ENCODE measurements around the gene TPT1.
"Not testable (repeated sequence)": the region's sequence is repeated elsewhere in the genome, so short reads cannot be mapped to it uniquely, and the experiment has no call there.

The TPT1 gene

GRCh38 chr13:45341034-45341798, at the start of gene TPT1:
TPT1 (minus strand) TSS chr13:45341183; CDS start chr13:45341069, 114 bp downstream.
- peak; percentile 98 for DNase-seq (ENCODE audit: low spot score)

DNA sequence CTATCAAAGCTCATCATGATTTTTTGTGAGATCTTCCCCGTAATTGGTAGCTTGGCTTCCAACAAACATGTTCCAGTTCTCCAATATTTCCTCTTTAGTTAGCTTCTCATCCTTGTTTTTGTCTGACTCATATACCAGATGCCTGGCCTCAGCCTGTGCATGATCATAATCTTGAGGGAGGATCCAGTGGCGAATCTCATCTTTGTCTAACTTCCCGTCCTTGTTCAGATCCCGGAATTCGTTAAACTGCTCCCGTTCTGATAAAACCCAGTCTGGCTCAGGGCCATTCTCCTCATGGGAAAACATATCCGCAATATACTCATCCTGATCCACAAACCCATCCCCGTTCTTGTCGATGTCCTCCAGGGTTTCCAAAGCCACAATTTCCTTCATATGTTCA, 49.4 kb upstream of the TPT1 start:
- DNase-seq (ENCODE audit: low spot score): not testable (repeated sequence)

GRCh38 chr13:45388664-45389063, 47.7 kb upstream of the TPT1 start:
- no peak for DNase-seq (ENCODE audit: low spot score)

- not testable (repeated sequence) for DNase-seq (ENCODE audit: low spot score)
Measured at GRCh38 chr13:45386892-45387575, 46.1 kb upstream of the TPT1 start.

GRCh38 chr13:45385907-45386553, 45.0 kb upstream of the TPT1 start:
- no peak for DNase-seq (ENCODE audit: low spot score)

DNA sequence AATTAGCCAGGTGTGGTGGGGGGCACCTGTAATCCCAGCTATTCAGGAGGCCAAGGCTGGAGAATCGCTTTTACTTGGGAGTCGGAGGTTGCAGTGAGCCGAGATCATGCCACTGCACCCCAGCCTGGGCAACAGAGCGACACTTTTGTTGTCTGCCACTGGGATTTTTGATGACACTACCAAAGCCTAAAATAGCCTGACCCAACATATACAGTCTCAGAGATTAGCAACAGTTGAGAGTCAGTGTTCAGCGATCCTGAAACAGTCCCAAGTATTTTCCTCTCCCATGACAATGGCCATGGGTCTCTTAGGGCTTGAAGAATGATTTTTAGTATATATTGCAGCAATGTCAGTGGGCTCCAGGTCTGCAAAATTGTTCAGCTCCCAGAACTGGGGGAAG, 44.3 kb upstream of the TPT1 start:
- no peak for DNase-seq (ENCODE audit: low spot score)

- DNase-seq (ENCODE audit: low spot score): no peak
Measured at GRCh38 chr13:45384474-45385174, 43.6 kb upstream of the TPT1 start.

DNA sequence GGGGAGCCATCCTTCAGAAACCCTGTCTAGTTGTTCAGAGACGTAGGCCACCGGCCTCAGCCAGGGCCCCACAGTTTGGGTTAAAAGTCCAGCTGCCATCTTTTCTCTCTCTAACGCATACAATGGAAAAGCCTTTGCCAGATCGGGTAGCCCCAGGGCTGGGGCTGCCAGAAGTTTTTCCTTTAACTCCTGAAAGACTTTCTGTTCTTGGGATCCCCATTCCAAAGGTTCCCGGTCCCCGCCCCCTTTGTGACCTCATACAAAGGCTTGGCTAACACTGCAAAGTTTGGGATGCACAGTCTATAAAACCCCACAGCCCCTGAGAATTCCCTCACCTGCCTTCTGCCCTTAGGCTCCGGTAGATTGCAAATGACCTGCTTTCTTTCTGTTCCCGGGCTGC, 41.8 kb upstream of the TPT1 start:
- not testable (repeated sequence) for DNase-seq (ENCODE audit: low spot score)

DNA sequence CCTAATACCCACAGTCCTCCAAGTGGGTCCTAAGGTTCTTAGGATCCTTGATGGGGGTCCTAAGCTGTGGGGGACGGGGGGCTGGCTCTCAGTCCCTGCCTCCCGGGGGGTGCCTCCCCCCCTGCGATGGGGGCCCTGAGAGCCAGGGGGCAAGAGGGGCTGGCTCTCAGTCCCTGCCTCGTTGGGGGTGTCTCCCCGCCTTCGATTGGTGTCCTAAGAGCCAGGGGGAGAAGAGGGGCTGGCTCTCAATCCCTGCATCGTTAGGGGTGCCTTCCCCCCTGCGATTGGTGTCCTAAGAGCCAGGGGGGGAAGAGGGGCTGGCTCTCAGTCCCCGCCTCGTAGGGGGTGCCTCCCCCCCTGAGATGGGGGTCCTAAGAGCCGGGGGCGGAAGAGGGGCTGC, 40.2 kb upstream of the TPT1 start:
- DNase-seq (ENCODE audit: low spot score): no peak

GRCh38 chr13:45380708-45381107, 39.7 kb upstream of the TPT1 start:
- not testable (repeated sequence) for DNase-seq (ENCODE audit: low spot score)

DNA sequence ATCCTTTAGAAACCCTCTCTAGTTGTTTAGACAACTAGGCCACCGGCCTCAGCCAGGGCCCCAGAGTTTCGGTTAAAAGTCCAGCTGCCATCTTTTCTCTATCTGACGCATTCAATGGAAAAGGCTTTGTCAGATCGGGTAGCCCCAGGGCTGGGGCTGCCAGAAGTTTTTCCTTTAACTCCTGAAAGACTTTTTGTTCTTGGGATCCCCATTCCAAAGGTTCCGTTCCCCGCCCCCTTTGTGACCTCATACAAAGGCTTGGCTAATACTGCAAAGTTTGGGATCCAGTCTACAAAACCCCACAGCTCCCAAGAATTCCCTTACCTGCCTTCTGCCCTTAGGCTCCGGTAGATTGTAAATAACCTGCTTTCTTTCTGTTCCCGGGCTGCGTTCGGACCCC, 38.5 kb upstream of the TPT1 start:
- DNase-seq (ENCODE audit: low spot score): not testable (repeated sequence)

GRCh38 chr13:45378786-45379185, 37.8 kb upstream of the TPT1 start:
- DNase-seq (ENCODE audit: low spot score): not testable (repeated sequence)

DNA sequence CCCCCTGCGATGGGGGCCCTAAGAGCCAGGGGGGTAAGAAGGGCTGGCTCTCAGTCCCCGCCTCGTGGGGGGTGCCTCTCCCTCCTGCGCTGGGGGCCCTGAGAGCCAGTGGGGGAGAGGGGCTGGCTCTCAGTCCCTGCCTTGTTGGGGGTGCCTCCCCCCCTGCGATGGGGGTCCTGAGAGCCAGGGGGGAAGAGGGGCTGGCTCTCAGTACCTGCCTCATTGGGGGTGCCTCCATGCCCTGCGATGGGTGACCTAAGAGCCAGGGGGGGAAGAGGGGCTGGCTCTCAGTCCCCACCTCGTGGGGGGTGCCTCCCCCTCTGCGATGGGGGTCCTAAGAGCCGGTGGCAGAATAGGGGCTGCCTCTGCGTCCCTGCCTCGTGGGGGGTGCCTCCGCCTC, 36.3 kb upstream of the TPT1 start:
- not testable (repeated sequence) for DNase-seq (ENCODE audit: low spot score)

DNA sequence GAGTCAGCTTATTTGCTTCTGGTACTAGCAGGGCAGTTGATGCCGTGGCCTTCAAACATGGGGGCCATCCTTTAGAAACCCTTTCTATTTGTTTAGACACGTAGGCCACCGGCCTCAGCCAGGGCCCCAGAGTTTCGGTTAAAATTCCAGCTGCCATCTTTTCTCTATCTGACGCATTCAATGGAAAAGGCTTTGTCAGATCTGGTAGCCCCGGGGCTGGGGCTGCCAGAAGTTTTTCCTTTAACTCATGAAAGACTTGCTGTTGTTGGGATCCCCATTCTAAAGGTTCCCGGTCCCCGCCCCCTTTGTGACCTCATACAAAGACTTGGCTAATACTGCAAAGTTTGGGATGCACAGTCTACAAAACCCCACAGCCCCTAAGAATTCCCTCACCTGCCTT, 35.7 kb upstream of the TPT1 start:
- not testable (repeated sequence) for DNase-seq (ENCODE audit: low spot score)

- DNase-seq (ENCODE audit: low spot score): no peak
Measured at GRCh38 chr13:45374917-45375316, 33.9 kb upstream of the TPT1 start.

DNA sequence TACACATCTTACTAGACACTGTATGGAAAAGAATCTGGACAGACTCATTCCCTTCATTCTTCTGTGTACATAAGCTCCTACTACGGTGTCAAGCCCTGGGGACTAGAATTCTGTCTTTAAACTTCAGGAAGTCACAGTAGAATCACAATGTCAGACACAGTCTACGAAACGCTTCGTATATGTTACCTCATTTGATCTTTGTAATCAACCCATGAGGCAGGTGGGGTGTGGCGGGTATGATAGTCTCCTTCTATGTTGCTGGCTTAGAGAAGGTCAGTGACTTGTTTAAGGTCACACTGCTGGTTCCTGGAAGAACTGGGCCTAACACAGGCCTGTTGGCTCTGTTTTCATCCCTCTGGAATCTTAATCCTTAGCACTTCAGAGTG, 32.2 kb upstream of the TPT1 start:
- no peak for DNase-seq (ENCODE audit: low spot score)

DNA sequence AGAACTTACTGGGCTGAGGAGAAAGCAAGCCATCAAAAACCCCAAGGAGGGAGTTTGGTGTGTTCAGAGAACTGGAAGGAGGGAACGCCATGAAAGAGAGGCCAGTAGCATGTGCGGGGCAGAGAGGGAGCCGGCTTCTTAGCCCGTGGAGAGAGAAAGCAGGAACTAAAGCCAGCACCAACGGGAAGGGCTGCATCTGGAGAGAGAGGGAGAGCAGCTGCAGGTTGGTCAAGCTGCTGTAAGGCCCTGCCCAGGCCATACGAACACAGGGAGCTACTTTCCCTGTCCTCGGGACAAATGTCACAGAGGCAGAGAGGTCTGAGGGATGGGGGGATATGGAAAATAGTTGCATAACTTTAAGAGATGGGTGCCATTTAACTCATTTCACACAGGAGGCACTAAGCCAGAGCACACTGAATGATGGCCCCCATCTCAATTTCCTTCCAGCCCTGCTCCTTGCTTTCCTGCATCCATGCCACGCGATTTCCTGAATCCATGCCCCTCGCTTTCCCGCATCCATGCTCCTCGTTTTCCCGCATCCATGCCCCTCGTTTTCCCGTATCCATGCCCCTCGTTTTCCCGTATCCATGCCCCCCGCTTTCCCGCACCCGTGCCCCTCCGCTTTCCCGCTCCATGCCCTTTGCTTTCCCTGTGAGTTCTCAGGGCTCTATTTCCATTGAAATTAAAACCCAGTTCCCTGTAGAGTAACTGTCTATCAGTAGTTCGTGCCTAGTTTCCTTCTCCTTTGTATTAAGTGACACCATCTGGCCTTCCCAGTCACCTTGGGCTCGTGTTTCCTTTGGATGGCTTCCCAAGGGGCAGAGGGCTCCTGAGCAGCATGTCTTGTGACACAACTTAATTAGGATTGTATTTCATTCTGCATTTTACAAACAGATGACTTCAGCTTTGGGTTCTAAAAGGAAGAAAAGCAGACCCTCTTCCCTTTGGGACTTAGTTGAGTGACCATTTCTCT, 31.5 kb upstream of the TPT1 start:
- DNase-seq (ENCODE audit: low spot score): no peak

DNA sequence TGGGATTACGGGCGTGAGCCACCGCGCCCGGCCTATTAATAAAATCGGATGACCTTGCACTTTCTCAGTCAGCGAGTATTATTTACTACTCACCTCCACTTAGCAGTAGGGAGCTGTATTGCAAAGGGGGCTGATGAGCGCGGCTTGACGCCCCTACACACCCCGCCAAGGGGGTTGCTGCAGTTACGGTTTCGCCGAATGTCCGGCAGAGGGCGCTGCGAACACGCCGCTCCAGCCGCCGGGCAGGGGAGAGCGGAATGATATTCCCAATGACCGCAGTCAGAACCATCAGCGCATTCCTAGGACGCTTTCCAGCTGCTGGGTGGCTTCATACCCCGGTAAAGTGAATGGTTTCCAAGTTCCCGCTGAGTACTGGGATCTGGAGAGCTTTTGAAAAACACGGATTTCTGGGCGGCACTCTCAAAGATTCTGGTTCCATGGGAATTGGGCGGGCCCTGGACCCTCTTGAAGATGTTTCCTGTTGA, 30.0 kb upstream of the TPT1 start:
- peak; percentile 61 for DNase-seq (ENCODE audit: low spot score)

GRCh38 chr13:45369116-45369515, 28.1 kb upstream of the TPT1 start:
- DNase-seq (ENCODE audit: low spot score): no peak

GRCh38 chr13:45368571-45368970, 27.6 kb upstream of the TPT1 start:
- DNase-seq (ENCODE audit: low spot score): no peak

GRCh38 chr13:45368005-45368404, 27.0 kb upstream of the TPT1 start:
- no peak for DNase-seq (ENCODE audit: low spot score)

Data from LoVo (cell line).